Daoy (cell line): ENCODE measurements around the gene NBDY. TPM values are rescaled to one million over a fixed set of nuclear protein-coding genes. Genes with fewer than 3 reads are reported as not detected.
"Not testable (repeated sequence)": the region's sequence is repeated elsewhere in the genome, so short reads cannot be mapped to it uniquely, and the experiment has no call there.

ENCODE experiments used
- DNase-seq: peaks from one replicate; pipeline ENCODE4 v3.0.0-alpha.2; 2015; ENCODE audit warnings: low read depth
- total RNA-seq: library from RNA; depleted of rRNA; stranded (reverse); fragments of >200 nt; shearing (Covaris generic); gene quantifications from 2 replicates; pipeline ENCODE4 v1.2.3, GENCODE V29; 2014; rRNA removed

Gene NBDY
- total RNA-seq, 1 experiment from 2014 or later = 4.3 TPM

DNA sequence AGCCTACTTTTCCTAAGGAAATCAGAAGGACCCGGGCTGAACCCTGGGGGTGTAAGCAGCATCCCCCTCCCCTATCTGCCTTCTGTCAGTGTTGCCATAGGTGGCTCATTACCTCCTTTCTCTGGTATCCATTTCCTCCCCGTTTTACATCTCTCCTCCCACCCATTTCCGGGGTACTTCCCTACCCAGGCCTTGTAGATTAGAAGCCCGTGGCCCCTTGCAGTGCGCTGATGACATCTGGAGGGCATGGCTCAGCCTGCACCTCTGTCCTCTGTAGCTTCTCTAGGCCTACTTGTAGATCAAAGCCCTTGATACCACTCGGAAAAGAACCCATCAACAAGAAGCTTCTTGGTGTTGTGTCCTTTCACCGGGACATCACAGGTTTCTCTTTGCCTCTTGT lies 71.8 kb downstream of the NBDY start:
- no peak for DNase-seq

DNA sequence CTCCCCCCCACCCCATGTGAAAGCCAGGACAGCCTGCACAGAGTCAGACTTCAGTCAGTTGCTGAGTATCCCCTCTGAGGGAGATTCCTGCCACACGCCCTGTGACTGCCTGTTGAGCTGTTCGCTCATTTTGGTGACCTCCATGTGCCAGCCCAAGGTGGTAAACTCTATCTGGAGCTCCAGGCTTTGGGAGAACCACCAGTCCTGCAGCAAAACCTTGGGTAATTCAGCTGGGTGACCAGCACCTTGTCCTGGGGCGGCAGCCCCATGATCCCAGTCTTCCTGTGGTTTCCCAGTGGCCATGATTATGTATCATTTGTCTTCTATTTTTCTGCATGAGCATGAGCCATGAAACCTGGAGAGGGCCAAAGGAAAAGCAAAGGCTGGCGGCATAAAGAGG lies 73.4 kb downstream of the NBDY start:
- DNase-seq = no peak

DNA sequence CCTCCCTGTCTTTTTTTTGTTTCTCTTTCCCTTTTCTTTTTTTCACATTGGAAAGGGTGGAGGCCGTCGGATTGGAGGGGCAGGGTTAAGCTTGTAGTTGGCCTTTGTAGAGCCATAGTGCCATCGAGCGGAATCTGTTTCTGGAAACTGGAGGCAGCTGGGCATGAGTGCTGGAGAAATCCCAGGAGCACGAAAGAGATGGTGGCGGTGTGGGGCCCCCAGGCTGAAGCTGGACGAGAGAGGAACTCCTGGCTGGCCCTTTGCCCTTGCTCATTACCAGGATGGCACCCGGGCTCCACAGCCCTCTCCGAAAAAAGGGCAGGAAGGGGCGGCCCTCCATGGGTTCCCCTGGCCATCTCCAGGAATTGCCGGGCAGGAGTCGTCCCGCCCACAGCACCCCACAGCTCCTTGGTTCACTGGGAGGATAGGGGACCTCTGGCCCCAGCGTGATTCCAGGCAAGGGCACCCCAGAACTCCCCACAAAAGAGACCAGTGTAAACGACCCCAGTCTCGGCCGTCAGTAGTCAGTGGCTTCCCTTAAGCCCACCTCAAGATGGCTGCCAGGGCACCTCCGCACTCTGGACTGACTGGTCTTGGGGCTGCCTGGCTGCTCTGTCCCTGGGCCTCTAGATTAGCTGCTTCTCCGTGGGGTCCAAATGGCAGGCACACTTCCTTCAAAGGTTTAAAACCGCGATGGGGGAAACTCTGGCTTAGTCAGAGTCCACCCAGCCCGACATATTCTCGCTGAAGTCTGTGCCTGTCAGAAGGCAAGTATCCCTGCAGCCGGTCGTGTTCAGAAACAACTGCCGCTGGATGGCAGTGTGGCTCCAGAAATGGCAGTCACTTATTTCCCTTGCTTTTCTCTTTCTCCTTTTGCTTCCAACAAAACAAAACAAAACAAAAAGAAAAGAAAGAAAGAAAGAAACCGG lies 74.1 kb downstream of the NBDY start:
- DNase-seq = peak; percentile 47

DNA sequence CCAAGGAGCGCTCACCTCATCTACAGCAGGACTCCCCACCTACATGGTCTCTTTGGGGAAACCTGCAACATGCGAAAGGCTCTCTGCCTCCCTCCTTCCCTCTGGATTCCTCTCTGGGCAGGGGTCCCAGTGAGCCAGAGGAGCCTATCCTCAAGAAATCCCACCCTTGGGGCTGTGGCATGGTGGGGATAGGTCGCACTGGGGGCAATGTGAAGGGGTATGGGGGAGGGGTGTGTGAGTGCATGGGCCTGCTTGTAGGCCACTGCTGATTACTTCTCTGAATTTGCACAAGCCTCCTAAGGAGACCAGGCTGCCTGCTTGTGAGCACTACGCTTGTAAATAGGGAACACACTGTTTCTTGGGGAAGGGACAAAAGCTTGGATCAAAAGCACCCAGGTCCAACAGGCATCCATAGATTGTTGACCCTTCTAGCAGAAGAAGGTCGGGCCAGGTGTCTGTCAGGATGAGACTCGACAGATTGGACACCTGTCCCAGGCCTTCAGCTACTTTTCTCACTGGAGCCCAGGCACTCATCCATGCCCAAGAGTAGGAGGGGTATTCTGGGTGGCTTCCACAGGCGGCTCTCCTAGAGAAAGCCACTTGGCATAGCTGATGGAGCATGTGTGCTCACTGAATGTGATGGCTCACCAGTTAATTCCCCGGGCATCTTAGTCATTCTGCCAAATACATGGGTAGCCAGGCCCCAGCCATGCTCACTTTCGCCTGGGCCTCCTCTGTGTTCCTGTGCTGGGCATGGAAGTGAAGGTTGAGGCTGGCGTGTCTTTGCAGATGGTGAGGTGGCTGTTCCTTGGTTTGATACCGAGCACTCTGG lies 75.0 kb downstream of the NBDY start:
- no peak for DNase-seq

DNA sequence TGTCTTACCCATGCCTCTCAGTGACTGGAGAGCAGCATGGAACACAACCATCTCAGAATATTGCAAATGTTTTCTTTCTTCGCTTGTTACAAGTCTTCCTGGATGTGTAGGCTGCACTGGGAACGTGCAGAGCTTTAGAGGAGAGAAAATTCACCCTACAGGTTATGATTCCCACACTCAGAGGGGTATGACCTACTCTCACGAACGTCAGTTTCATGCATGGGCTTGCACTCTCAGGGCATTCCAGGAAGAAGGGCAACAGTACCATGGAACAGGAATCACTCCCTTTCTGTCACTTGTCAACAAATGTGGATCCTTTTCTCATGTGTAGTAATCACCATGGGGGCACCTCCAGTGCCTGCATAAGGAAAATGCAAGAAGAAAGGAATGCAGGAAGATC lies 75.8 kb downstream of the NBDY start:
- DNase-seq = no peak

DNA sequence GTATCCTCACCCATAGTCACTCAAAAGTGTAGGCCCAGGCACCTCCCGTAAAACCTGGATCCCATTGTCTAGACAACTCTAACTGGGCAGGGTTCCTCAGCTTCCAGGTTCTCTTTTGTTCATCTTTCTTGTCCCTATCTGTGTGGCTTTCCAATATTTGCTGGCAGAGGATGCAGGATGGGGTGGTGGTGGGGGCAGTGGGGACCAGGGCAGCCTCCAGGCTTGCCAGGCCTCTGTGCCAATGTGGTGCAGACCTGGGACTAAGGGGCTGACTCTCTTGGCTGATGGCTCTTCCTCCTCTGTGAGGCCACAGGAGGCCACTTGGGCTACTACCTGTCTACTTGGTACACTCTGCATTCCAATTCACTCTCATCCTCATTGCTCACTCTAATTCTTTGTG lies 76.4 kb downstream of the NBDY start:
- DNase-seq = no peak

DNA sequence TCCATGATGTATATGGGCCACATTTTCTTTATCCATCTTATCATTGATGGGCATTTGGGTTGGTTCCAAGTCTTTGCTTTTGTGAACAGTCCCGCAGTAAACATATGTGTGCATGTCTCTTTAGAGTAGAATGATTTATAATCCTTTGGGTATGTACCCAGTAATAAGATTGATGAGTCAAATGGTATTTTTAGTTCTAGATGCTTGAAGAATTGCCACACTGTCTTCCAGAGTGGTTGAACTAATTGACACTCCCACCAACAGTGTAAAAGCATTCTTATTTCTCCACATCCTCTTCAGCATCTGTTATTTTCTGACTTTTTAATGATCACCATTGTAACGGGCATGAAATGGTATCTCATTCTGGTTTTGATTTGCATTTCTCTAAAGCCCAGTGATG lies 77.1 kb downstream of the NBDY start:
- not testable (repeated sequence) for DNase-seq

GRCh38 chrX:56811599-56811998 lies 82.6 kb downstream of the NBDY start:
- DNase-seq = no peak

- peak; percentile 12 for DNase-seq
These were observed 83.6 kb downstream of the NBDY start for GRCh38 chrX:56812515-56813105.

GRCh38 chrX:56813318-56813837 lies 84.3 kb downstream of the NBDY start:
- DNase-seq = peak; percentile 77

- DNase-seq = no peak
These were observed 88.1 kb downstream of the NBDY start for GRCh38 chrX:56817179-56817578.

DNA sequence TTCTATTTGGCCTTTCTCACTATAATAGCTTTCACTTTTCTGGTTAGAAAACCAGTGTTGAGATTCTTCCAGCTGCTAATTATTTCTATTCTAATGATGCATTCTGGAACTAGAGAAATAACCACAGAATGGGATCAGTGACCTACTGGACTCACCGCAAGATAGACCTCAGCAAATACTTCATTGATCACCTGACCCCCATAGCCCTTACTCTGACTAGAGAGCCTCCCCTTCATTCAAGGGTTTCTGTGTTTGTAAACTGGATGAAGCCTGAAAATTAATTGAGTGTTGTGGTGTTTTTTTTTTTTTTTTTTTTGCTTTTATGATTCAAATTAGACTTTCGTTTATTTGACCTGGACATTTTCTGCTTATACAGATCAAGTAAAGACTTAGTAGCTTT lies 97.0 kb downstream of the NBDY start:
- no peak for DNase-seq

DNA sequence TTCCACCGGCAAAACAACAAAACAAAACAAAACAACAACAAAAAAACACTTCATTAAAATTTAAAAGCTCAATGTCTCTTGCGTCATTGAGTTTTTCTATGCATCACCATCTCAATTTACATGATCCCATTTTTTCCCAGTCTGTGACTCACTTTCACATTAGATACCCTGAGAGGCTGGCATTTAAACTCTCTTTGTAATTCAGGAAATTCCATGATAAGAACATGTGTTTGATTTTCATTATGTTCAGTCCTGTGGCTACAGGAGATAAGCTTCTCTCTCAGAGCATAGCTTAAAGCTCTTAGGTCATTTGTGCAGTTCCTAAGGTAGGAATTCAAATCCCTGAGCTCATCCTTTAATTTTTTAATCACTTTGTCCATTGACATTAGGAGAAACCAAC lies 104.6 kb downstream of the NBDY start:
- peak; percentile 4 for DNase-seq

- no peak for DNase-seq
These were observed 124.4 kb downstream of the NBDY start for GRCh38 chrX:56853436-56853835.

DNA sequence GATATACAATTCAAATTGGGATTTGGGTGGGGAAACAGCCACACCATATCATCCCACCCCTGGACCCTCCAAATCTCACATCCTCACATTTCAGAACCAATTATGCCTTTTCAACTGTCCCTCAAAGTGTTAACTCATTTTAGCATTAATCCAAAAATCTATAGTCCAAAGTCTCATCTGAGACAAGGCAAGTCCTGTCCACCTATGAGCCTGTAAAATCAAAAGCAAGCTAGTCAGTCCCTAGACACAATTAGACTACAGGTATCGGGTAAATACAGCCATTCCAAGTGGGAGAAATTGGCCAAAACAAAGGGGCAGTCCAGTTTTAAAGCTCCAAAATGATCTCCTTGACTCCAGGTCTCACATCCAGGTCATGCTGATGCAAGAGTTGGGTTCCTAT lies 128.0 kb downstream of the NBDY start:
- no peak for DNase-seq

GRCh38 chrX:56860888-56861287 lies 131.8 kb downstream of the NBDY start:
- no peak for DNase-seq

Other genes with a start within 250 kb of the NBDY start
- gene UBQLN2, start 165.6 kb upstream of the NBDY start, total RNA-seq = 3.0 and 5.0 TPM in 2 replicates